HG02973 (cell line): Measurements from ENCODE around the gene TMEM119.
A peak's percentile ranks its signal among the peaks of the same experiment; 100 is the strongest.
"Not testable (repeated sequence)": the region's sequence is repeated elsewhere in the genome, so short reads cannot be mapped to it uniquely, and the experiment has no call there.

ENCODE experiments used
- ATAC-seq: cut with Tn5 transposase; IDR thresholded peaks from one replicate; pipeline ENCODE4 v1.9.1; 2021; ENCODE audit warnings: moderate library complexity; ENCODE audit not compliant: unreplicated experiment

Gene TMEM119

GRCh38 chr12:108585864-108586263 lies 12.0 kb downstream of the TMEM119 start:
- no peak for ATAC-seq

GRCh38 chr12:108584456-108585065 lies 13.3 kb downstream of the TMEM119 start:
- ATAC-seq = no peak

- ATAC-seq = no peak
These were observed 13.9 kb downstream of the TMEM119 start for GRCh38 chr12:108583991-108584390.

GRCh38 chr12:108582978-108583770 lies 14.7 kb downstream of the TMEM119 start:
- ATAC-seq = no peak

GRCh38 chr12:108582509-108582908 lies 15.4 kb downstream of the TMEM119 start:
- ATAC-seq = no peak

- ATAC-seq = no peak
These were observed 16.3 kb downstream of the TMEM119 start for GRCh38 chr12:108581311-108582227.

- no peak for ATAC-seq
These were observed 17.4 kb downstream of the TMEM119 start for GRCh38 chr12:108580531-108580930.

GRCh38 chr12:108578813-108579212 lies 19.1 kb downstream of the TMEM119 start:
- ATAC-seq = no peak

- ATAC-seq = no peak
These were observed 19.6 kb downstream of the TMEM119 start for GRCh38 chr12:108578264-108578663.

- ATAC-seq = no peak
These were observed 20.4 kb downstream of the TMEM119 start for GRCh38 chr12:108577458-108577857.

GRCh38 chr12:108576660-108577234 lies 21.1 kb downstream of the TMEM119 start:
- ATAC-seq = no peak

- ATAC-seq = no peak
These were observed 22.5 kb downstream of the TMEM119 start for GRCh38 chr12:108575199-108575912.

GRCh38 chr12:108574276-108574675 lies 23.6 kb downstream of the TMEM119 start:
- not testable (repeated sequence) for ATAC-seq

GRCh38 chr12:108573317-108573716 lies 24.6 kb downstream of the TMEM119 start:
- ATAC-seq = peak; percentile 27

GRCh38 chr12:108572166-108572790 lies 25.6 kb downstream of the TMEM119 start:
- ATAC-seq = no peak

- no peak for ATAC-seq
These were observed 26.2 kb downstream of the TMEM119 start for GRCh38 chr12:108571609-108572165.

- ATAC-seq = no peak
These were observed 26.9 kb downstream of the TMEM119 start for GRCh38 chr12:108570743-108571608.

- peak; percentile 65 for ATAC-seq
These were observed 29.3 kb downstream of the TMEM119 start for GRCh38 chr12:108568338-108569154.
